Fibroblast of pulmonary artery (primary cell): ENCODE results near the gene UBE2F.

ENCODE experiments used
- DNase-seq: peaks from one replicate; pipeline ENCODE4 v3.0.0-alpha.2; 2010; ENCODE audit warnings: low read depth
- H3K4me3 ChIP-seq: replicated peaks from 2 replicates; pipeline ENCODE4 v1.5.1; 2011; ENCODE audit warnings: low read depth, mild to moderate bottlenecking, control low read depth, low read length, moderate library complexity
- TF ChIP-seq, protein P1 (sequence below): IDR thresholded peaks from 2 replicates; pipeline ENCODE4 v1.5.1; 2011; ENCODE audit warnings: mild to moderate bottlenecking, control low read depth, low read length, inconsistent platforms; ENCODE audit errors: missing control alignments

Gene UBE2F, protein sequence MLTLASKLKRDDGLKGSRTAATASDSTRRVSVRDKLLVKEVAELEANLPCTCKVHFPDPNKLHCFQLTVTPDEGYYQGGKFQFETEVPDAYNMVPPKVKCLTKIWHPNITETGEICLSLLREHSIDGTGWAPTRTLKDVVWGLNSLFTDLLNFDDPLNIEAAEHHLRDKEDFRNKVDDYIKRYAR

DNA sequence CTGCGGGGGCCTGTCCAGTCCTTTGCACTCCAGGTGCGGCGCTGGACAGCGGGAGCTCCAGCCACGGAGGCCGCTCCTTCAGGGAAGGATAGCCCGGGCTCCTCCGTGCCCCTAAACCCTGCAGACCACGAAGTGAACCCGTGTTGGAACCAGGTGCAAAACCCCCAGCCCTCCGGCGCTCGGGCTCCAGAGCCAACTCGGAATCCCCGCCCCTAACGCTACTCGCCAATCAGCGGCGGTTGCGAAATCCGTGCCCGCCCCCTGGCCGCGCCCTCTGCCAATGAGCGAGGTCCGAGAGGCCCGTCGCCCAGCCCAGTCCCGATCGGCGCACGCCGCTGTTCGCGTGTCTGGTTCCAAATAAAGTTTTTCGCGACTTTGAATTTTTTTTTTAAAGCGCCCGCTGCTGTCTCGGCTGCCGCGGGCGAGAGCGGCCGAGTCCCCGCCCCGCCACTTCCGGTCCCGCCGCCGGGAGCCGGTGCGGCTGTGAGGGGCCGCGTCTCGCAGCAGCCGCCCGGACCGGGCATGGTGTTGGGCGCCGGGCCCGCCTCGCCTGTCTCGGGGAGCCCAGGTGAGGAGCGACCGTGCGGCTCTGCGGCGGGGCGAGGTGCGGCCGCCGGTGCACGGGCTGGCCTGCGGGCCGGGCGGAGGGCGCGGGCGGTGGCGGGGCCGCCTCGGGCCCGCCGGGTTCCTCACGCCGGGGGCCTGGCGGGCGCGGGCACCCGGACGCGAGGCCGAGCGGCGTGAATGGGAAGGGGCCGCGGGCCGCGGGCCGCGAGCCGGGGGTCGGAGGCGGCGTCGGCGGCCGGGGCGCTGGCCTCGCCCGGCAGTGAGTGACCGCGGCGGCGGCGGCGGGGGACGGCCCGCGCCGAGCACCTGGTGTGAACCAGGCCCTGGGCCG lies at the start of gene UBE2F:
Gene UBE2F, plus strand, starts transcription at position 450 of the 898 bp plus-strand sequence. CDS start 6,094 bp downstream, outside the sequence.
- peak within 1 kb of the TSS; percentile 76 for H3K4me3 ChIP-seq
- TF ChIP-seq, protein P1, sequence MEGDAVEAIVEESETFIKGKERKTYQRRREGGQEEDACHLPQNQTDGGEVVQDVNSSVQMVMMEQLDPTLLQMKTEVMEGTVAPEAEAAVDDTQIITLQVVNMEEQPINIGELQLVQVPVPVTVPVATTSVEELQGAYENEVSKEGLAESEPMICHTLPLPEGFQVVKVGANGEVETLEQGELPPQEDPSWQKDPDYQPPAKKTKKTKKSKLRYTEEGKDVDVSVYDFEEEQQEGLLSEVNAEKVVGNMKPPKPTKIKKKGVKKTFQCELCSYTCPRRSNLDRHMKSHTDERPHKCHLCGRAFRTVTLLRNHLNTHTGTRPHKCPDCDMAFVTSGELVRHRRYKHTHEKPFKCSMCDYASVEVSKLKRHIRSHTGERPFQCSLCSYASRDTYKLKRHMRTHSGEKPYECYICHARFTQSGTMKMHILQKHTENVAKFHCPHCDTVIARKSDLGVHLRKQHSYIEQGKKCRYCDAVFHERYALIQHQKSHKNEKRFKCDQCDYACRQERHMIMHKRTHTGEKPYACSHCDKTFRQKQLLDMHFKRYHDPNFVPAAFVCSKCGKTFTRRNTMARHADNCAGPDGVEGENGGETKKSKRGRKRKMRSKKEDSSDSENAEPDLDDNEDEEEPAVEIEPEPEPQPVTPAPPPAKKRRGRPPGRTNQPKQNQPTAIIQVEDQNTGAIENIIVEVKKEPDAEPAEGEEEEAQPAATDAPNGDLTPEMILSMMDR: no peak
- peak; percentile 98 for DNase-seq

DNA sequence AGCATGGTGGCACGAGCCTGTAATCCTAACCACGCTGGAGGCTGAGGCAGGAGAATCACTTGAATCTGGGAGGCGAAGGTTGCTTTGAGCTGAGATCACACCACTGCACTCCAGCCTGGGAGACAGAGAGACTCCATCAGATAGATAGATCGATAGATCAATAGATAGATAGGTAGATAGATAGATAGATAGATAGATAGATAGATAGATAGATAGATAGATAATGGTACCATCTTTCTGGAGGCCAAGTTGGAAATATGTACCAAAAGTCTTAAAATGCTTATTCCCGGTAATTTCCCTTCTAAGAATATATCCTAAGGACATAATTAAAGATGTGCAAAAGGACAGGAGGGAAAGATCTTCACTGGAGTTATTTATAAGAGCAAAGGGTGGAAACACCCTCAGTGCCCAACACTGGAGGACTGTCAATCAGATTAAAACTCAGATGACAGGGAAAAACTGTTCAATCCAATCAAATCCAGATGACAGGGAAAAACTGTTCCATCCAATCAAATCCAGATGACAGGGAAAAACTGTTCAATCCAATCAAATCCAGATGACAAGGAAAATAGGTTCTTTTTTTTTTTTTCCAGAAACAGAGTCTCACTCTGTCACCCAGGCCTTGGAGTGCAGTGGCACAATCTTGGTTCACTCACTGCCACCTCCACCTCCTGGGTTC lies 49.0 kb upstream of the UBE2F start:
- TF ChIP-seq, protein P1: no peak
- no peak for DNase-seq
- no peak overlapping the region for H3K4me3 ChIP-seq

DNA sequence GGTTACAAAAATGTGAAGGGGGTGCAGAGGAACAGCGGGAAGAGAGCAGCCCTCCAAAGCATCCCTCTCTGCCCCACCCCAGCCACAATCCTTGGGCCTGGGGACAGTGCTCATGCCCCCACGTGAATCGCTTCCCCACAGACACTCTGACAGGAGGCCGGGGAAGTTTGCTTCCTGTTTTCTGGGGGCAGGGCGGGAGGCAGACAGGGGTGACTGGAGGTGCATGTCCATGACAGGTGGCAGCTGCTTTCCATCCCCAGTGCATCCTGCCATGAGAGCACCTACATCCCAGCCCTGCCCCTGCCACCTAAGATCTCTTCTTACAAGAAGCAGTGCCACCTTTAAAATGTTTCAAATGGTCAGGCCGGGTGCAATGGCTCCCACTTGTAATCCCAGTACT lies 47.2 kb upstream of the UBE2F start:
- DNase-seq: no peak
- TF ChIP-seq, protein P1: no peak
- H3K4me3 ChIP-seq: no peak overlapping the region

DNA sequence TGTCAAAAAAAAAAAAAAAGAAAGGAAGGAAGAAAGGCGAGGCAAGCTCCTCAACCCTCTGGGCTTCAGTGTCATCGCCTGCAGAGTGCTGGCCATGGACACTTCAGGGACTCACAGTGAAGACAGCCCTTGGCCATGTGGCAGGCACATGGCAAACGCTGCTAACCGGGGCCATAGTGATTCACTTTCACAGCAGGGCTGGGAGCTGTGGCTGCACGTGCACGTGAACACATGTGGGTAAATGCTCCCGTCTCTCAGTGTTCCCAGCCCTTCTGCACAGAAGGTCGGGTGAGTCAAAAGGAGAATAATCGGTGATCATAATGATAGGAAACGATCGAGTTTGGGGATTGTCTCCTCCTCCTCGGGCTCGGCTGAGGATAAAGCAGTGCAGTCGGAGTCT lies 46.1 kb upstream of the UBE2F start:
- H3K4me3 ChIP-seq: no peak overlapping the region
- DNase-seq: no peak
- TF ChIP-seq, protein P1: no peak

DNA sequence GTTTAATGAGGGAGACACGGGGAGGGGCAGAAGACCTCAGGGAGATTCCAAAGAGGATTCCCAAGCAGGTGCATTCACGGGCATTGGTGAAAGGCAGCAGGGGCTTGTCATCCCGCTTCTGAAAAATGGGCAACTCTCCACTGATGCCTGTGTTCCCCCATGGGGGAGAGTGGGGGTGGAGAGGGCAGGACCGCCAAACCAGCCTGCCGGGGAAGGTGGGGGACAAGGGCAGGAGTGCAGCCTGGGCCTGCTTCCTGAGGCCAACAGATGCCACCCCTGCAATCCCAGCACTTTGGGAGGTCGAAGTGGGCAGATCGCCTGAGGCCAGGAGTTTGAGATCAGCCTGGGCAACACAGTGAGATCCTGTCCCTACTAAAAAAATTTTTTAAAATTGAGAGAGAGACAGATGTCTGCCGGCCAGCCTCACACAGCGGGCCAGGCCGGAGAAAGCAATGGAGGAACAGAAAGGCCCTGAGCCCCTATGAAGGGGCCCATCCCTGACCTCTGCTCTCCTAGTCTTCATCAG lies 44.8 kb upstream of the UBE2F start:
- H3K4me3 ChIP-seq: no peak overlapping the region
- DNase-seq: no peak
- TF ChIP-seq, protein P1: no peak

DNA sequence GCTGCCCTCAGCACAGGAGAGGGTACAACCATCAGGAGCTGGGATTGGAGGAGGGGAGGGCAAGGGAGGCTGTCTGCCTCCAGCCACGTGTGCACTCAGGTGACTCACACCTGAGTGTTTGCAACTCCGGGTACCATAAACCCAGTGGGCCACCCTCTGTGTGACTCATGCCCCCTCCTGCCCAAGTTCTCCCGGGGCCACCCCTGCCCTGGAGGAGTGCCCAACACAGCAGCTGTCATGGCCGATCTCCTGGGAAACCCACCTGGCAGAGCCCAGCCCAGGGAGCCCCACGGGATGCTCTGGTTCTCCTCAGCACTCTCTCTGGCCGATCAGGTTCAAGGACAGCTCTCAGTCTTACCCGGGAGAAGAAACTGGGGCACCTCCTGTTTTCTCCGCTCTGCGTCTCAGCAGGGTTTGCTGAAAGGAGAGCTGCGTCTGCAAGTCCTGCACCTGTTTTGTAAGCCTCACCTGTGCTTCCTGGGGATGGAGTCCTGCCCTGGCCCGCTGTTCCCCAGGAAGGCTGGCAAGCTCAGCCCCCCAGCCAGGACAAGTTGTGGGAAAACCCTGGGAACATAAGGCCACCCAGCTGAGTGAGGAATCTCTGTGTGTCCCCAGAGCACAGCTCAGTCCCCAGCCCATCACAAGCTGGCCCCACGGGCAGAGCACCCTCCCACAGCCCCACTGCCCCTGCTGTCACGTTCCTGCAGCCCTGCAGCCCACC lies 44.0 kb upstream of the UBE2F start:
- no peak overlapping the region for H3K4me3 ChIP-seq
- no peak for DNase-seq
- TF ChIP-seq, protein P1: no peak
